Stimulated activated CD4-positive, alpha-beta T cell treated with anti-CD3 and anti-CD28 coated beads, TNF-alpha, amount 100 ng/mL, for 1 hour (primary cell): ENCODE data around the gene FTO.

Experiments used
- DNase-seq, 3 donors: peaks; one replicate each; pipeline ENCODE4 v3.0.0-alpha.2; 2020; ENCODE audit warnings: low read depth in 3 of 3, low spot score in 1 of 3

FTO gene

GRCh38 chr16:53991754-53992378 lies 287.9 kb downstream of the FTO start:
- no peak for DNase-seq

GRCh38 chr16:53995378-53995777 lies 291.4 kb downstream of the FTO start:
- no peak for DNase-seq

GRCh38 chr16:53996961-53997360 lies 293.0 kb downstream of the FTO start:
- DNase-seq = no peak

GRCh38 chr16:53998024-53998810 lies 294.3 kb downstream of the FTO start:
- DNase-seq = no peak

- DNase-seq = no peak
These were observed 295.1 kb downstream of the FTO start for GRCh38 chr16:53998966-53999522.

GRCh38 chr16:53999841-54000240 lies 295.9 kb downstream of the FTO start:
- no peak for DNase-seq

GRCh38 chr16:54000361-54000760 lies 296.4 kb downstream of the FTO start:
- no peak for DNase-seq

- no peak for DNase-seq
These were observed 302.7 kb downstream of the FTO start for GRCh38 chr16:54006693-54007092.

GRCh38 chr16:54007504-54007903 lies 303.5 kb downstream of the FTO start:
- no peak for DNase-seq

- no peak for DNase-seq
These were observed 305.7 kb downstream of the FTO start for GRCh38 chr16:54009464-54010176.

GRCh38 chr16:54015147-54015546 lies 311.2 kb downstream of the FTO start:
- DNase-seq = no peak

GRCh38 chr16:54022362-54022761 lies 318.4 kb downstream of the FTO start:
- no peak for DNase-seq

- DNase-seq = no peak
These were observed 322.5 kb downstream of the FTO start for GRCh38 chr16:54026456-54026855.

GRCh38 chr16:54027062-54027461 lies 323.1 kb downstream of the FTO start:
- no peak for DNase-seq

- no peak for DNase-seq
These were observed 323.6 kb downstream of the FTO start for GRCh38 chr16:54027558-54027957.

GRCh38 chr16:54027995-54028394 lies 324.0 kb downstream of the FTO start:
- no peak for DNase-seq

GRCh38 chr16:54030451-54030850 lies 326.5 kb downstream of the FTO start:
- no peak for DNase-seq

- DNase-seq = no peak
These were observed 327.3 kb downstream of the FTO start for GRCh38 chr16:54031107-54031760.

GRCh38 chr16:54033747-54034146 lies 329.8 kb downstream of the FTO start:
- no peak for DNase-seq

- no peak for DNase-seq
These were observed 330.7 kb downstream of the FTO start for GRCh38 chr16:54034684-54035083.

- DNase-seq = no peak
These were observed 336.5 kb downstream of the FTO start for GRCh38 chr16:54040480-54040879.
